ENCODE measurements around the gene MAPKBP1. TPM values are rescaled to one million over a fixed set of nuclear protein-coding genes. Genes with fewer than 3 reads are reported as not detected.

The MAPKBP1 gene
- total and polyA plus RNA-seq, 9 of the 15 experiments (the other 6 are each of a cell fraction or from before 2014, with no cell fraction given) = 0.15 to 9.5 (median 4.5) TPM

DNA sequence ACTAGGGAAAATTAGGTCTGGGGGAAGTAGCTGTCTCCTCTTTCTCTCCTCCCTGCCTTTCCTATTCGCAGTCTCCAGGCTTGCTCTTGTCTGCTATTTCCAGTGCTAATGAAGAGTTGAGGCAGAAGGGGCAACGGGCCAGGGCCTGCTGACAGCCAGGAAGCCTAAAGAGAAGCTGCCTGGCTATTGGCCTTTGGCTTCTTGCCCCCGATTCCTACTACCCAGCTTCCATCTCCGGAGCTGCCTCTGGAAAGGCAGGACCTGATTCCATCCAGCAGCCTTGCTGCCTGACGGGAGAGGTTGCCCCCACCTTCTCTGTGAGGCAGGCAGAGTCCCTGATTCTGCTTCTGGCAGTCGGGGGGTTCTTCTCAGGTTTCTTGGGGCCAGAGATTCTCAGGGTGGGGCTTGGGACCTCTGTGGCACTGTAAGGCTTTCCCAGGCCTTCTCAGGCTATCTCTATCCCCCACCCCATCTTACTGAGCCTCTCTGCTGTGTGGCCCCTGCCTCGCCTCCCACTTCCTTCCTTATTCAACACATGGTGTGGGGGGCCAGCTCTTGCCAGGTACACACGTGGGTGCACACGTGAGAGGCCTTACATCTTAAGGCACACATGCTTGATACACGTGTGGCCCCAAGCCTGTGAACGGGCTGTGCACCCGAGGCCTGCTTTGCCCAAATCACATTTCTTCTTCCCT is 35.4 kb downstream of the MAPKBP1 start:
- Histone ChIP-seq H3K36me3 (ENCODE audit: control insufficient read depth, insufficient read depth, low read length) (peaks cover 2% of the 10 kb centered on the region; the same call in 2 of the 3 replicates), H3K27ac (ENCODE audit: extremely low read depth, low read depth, low read length) (no peak overlapping the region), H3K79me2 (ENCODE audit: control insufficient read depth, insufficient read depth, low read length) (no peaks in the 10 kb centered on the region), H3K27me3 (ENCODE audit: control insufficient read depth in 2 of 2, insufficient read depth in 2 of 2, low read length in 2 of 2) (no peaks in the 10 kb centered on the region), H4K20me1 (replicated peaks; ENCODE audit: control insufficient read depth, insufficient read depth, low read length) (0 out of 2 replicates have a peak, but pooled peaks cover 4% of the 10 kb centered on the region), H3K9me3 (replicated peaks; ENCODE audit: control insufficient read depth, insufficient read depth, low read depth, low read length) (no peaks in the 10 kb centered on the region), H3K4me3 (no peak overlapping the region), H3K4me2 (ENCODE audit: insufficient read depth, low read length) (no peak overlapping the region), H3K9ac (ENCODE audit: insufficient read depth in 1 of 2, low read depth in 2 of 2, low read length in 2 of 2) (no peak overlapping the region), H2AFZ (ENCODE audit: low read depth, low read length) (no peak overlapping the region), H3K9me1 (ENCODE audit: control insufficient read depth, insufficient read depth, low read length) (no peaks in the 10 kb centered on the region), H3K4me1 (replicated peaks in 1 of 2; ENCODE audit: control insufficient read depth in 2 of 2, insufficient read depth in 2 of 2, low read length in 2 of 2) (peaks cover 3 to 7% of the 10 kb centered on the region in 2 experiments; a peak in 3 of 5 replicates)
- no TSS peak for BruUV-seq (replicated peaks)
- TF ChIP-seq MCM3 (IDR thresholded peaks at IDR 0.05) (no peak), ERF (CRISPR knock-in tag; IDR thresholded peaks at IDR 0.05) (no peak), CHCHD3 (CRISPR knock-in tag; IDR thresholded peaks at IDR 0.05) (no peak), ESRRB (CRISPR knock-in tag; IDR thresholded peaks at IDR 0.05; ENCODE audit: borderline replicate concordance) (no peak), SRF (CRISPR knock-in tag; IDR thresholded peaks at IDR 0.05) (no peak), CBX2 (IDR thresholded peaks at IDR 0.05; ENCODE audit: insufficient read depth, low read length, poor library complexity, severe bottlenecking) (no peak), SPI1 (IDR thresholded peaks at IDR 0.05; ENCODE audit: borderline replicate concordance, low read depth, low read length) (no peak), HLTF (IDR thresholded peaks at IDR 0.05) (no peak), MECOM (CRISPR knock-in tag; IDR thresholded peaks at IDR 0.05) (no peak), ZNF551 (CRISPR knock-in tag; IDR thresholded peaks at IDR 0.05) (no peak)
- TF ChIP-seq, protein P1, sequence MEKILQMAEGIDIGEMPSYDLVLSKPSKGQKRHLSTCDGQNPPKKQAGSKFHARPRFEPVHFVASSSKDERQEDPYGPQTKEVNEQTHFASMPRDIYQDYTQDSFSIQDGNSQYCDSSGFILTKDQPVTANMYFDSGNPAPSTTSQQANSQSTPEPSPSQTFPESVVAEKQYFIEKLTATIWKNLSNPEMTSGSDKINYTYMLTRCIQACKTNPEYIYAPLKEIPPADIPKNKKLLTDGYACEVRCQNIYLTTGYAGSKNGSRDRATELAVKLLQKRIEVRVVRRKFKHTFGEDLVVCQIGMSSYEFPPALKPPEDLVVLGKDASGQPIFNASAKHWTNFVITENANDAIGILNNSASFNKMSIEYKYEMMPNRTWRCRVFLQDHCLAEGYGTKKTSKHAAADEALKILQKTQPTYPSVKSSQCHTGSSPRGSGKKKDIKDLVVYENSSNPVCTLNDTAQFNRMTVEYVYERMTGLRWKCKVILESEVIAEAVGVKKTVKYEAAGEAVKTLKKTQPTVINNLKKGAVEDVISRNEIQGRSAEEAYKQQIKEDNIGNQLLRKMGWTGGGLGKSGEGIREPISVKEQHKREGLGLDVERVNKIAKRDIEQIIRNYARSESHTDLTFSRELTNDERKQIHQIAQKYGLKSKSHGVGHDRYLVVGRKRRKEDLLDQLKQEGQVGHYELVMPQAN (IDR thresholded peaks at IDR 0.05; ENCODE audit: borderline replicate concordance) = no peak
- POLR2A ChIA-PET = interaction anchor here (0.5 to 2.7 kb wide), 7 partner anchors 9 to 344 kb away, joined by 3 to 15 read pairs (median 4); partner anchors contain the start of gene MAPKBP1
- intact Hi-C loops (cut with micrococcal nuclease) = loop anchor here (2.0 to 5.0 kb wide), 3 partner anchors 93 to 343 kb away; no protein-coding TSS in a partner anchor
- FAIRE-seq (no peak), DNase-seq (ENCODE audit: extremely low read depth in 1 of 4, low spot score in 3 of 4) (no peak), ATAC-seq (no peak)
- WGBS (ENCODE audit: insufficient coverage, low coverage, missing lambda C conversion rate) = 66% methylated on average over 11 of the region's 12 CpGs
- in situ Hi-C loops (cut with MboI) = loop anchor here (5.0 to 25.0 kb wide), 3 partner anchors 37 to 347 kb away; partner anchors contain the start of gene MAPKBP1
- CTCF ChIA-PET (ENCODE audit: low intra/inter-chr PET ratio) = interaction anchor here (3.1 to 3.9 kb wide), 2 partner anchors 36 to 344 kb away, joined by 17 to 98 read pairs; partner anchors contain the start of gene MAPKBP1

All from K562 (cell line).